GM12878 (cell line): ENCODE data around the gene IL18. TPM values are rescaled to one million over a fixed set of nuclear protein-coding genes. Genes with fewer than 3 reads are reported as not detected.

Source experiments
- ATAC-seq: fragments of 200-7000 bp; cut with Tn5 transposase; 3 replicates; pipeline ENCODE4 v1.9.1; 2020; ENCODE audit warnings: mild to moderate bottlenecking, moderate library complexity
- BruUV-seq: library from RNA; stranded (reverse); fragments of 400-500 nt; replicated peaks from 2 replicates; lab custom pipeline; 2021; lab: Mats Ljungman, UMichigan
- CTCF ChIA-PET: fragments of 300-600 bp; sonication (Branson Sonifier 250); formaldehyde crosslinking; extraction: SDS; loops from one replicate; lab custom pipeline; 2021; ENCODE audit warnings: inconsistent platforms; lab: Yijun Ruan, JAX
- POLR2A ChIA-PET: fragments of 350-600 bp; formaldehyde crosslinking; extraction: SDS; loops from one replicate; lab custom pipeline; 2021; ENCODE audit warnings: inconsistent platforms; lab: Charles Lee
- RAD21 ChIA-PET: fragments of 300-600 bp; sonication (Branson Sonifier 250); formaldehyde crosslinking; loops from one replicate; lab custom pipeline; 2023; ENCODE audit warnings: antibody characterized with exemption; ENCODE audit not compliant: unreplicated experiment; lab: Charles Lee
- SMC1A ChIA-PET: fragments of 300-600 bp; sonication (Branson Sonifier 250); formaldehyde crosslinking; loops from one replicate; lab custom pipeline; 2023; ENCODE audit not compliant: unreplicated experiment, uncharacterized antibody; lab: Charles Lee
- DNase-seq: peaks from one replicate; pipeline ENCODE4 v3.0.0-alpha.2; 2011; ENCODE audit warnings: low read depth, low spot score
- FAIRE-seq: peaks from 3 replicates; lab custom pipeline; 2011; peaks lifted over from hg19 to GRCh38; lab: Jason Lieb, UNC
- H2AFZ ChIP-seq: 2 replicates; pipeline ENCODE4 v1.6.0; 2011; ENCODE audit warnings: low read depth, low read length, control low read depth; ENCODE audit not compliant: control insufficient read depth
- H3K27ac ChIP-seq: 2 replicates; pipeline ENCODE4 v1.5.1; 2011; ENCODE audit warnings: control low read depth; ENCODE audit not compliant: control insufficient read depth, insufficient read depth
- H3K27me3 ChIP-seq, 2 experiments: replicated peaks in 1 of 2; 2 replicates each; pipeline versions ENCODE4 v1.6.0 to v1.6.1; 2011; ENCODE audit warnings: low read length in 1 of 2; ENCODE audit not compliant: control insufficient read depth in 2 of 2, insufficient read depth in 2 of 2
- H3K36me3 ChIP-seq, 2 experiments: 2 replicates each; pipeline ENCODE4 v1.5.1; 2011; ENCODE audit warnings: low read length in 1 of 2; ENCODE audit not compliant: control insufficient read depth in 2 of 2, insufficient read depth in 2 of 2
- H3K4me1 ChIP-seq: 2 replicates; pipeline ENCODE4 v1.6.1; 2011; ENCODE audit warnings: mild to moderate bottlenecking, low read length, moderate library complexity, mixed read lengths; ENCODE audit not compliant: control insufficient read depth, insufficient read depth
- H3K4me2 ChIP-seq: 2 replicates; pipeline ENCODE4 v1.6.0; 2011; ENCODE audit warnings: control low read depth; ENCODE audit not compliant: control insufficient read depth, insufficient read depth
- H3K4me3 ChIP-seq: fragments of 200-600 bp; sonication (generic); 2 replicates; pipeline ENCODE4 v1.5.1; 2016
- H3K79me2 ChIP-seq: 2 replicates; pipeline ENCODE4 v1.6.0; 2011; ENCODE audit warnings: low read length; ENCODE audit not compliant: control insufficient read depth, insufficient read depth
- H3K9ac ChIP-seq: 2 replicates; pipeline ENCODE4 v1.8.0; 2011; ENCODE audit warnings: low read length, control low read depth, mixed read lengths; ENCODE audit not compliant: control insufficient read depth, insufficient read depth
- H3K9me3 ChIP-seq: replicated peaks from 3 replicates; pipeline ENCODE4 v1.5.1; 2011; ENCODE audit warnings: mild to moderate bottlenecking, low read length; ENCODE audit not compliant: control insufficient read depth, insufficient read depth
- H4K20me1 ChIP-seq: 2 replicates; pipeline ENCODE4 v1.6.0; 2011; ENCODE audit not compliant: control insufficient read depth, insufficient read depth
- CHD2 ChIP-seq: IDR thresholded peaks from 2 replicates; pipeline ENCODE4 v1.6.1; 2011; ENCODE audit warnings: low read depth, low read length, improper control_type of control experiment, borderline replicate concordance
- CREB1 ChIP-seq: IDR thresholded peaks from 2 replicates; pipeline ENCODE4 v1.6.1; 2012; ENCODE audit warnings: low read depth, mild to moderate bottlenecking, inconsistent platforms
- EP300 ChIP-seq, 2 experiments: fragments of 150-350 bp in 1 of 2; IDR thresholded peaks; 2 replicates each; pipeline ENCODE4 v1.6.1; 2011 to 2012; ENCODE audit warnings: low read depth in 2 of 2, low read length in 2 of 2, borderline replicate concordance in 1 of 2, improper control_type of control experiment in 1 of 2, inconsistent platforms in 1 of 2; ENCODE audit not compliant: control insufficient read depth in 1 of 2
- ETV6 ChIP-seq, 2 experiments: fragments of 450-650 bp in 1 of 2; IDR thresholded peaks in 1 of 2; conservative IDR thresholded peaks in 1 of 2; 2 replicates each; pipeline ENCODE4 v1.6.1; 2014; ENCODE audit warnings: antibody characterized with exemption in 1 of 2, borderline replicate concordance in 1 of 2, low read depth in 1 of 2, mild to moderate bottlenecking in 1 of 2, moderate library complexity in 1 of 2
- FOS ChIP-seq: IDR thresholded peaks from 3 replicates; pipeline ENCODE4 v1.6.1; 2011; ENCODE audit warnings: borderline replicate concordance; ENCODE audit not compliant: insufficient read length; ENCODE audit errors: extremely low read depth
- LARP7 ChIP-seq: fragments of 450-650 bp; IDR thresholded peaks from 2 replicates; pipeline ENCODE4 v1.6.1; 2017; ENCODE audit warnings: mild to moderate bottlenecking
- MEF2A ChIP-seq: IDR thresholded peaks from 2 replicates; pipeline ENCODE4 v1.6.1; 2011; ENCODE audit warnings: low read depth, mild to moderate bottlenecking, low read length, moderate library complexity; ENCODE audit not compliant: insufficient read depth
- MYC ChIP-seq: IDR thresholded peaks from 2 replicates; pipeline ENCODE4 v1.6.1; 2011; ENCODE audit warnings: mild to moderate bottlenecking, low read length, moderate library complexity, inconsistent platforms; ENCODE audit not compliant: insufficient read depth, insufficient replicate concordance, insufficient read length, severe bottlenecking
- NBN ChIP-seq: fragments of 450-650 bp; IDR thresholded peaks from 2 replicates; pipeline ENCODE4 v1.6.1; 2016
- NFIC ChIP-seq: IDR thresholded peaks from 2 replicates; pipeline ENCODE4 v1.6.1; 2012; ENCODE audit warnings: low read depth, mild to moderate bottlenecking, inconsistent platforms, low read length, moderate library complexity
- NR2C1 ChIP-seq: fragments of 450-650 bp; IDR thresholded peaks from 2 replicates; pipeline ENCODE4 v1.6.1; 2017; ENCODE audit warnings: antibody characterized with exemption, mild to moderate bottlenecking, moderate library complexity
- RBBP5 ChIP-seq: fragments of 200-600 bp; sonication (generic); conservative IDR thresholded peaks from 2 replicates; pipeline ENCODE4 v1.6.1; 2016
- SMC3 ChIP-seq: IDR thresholded peaks from 2 replicates; pipeline ENCODE4 v1.6.1; 2011; ENCODE audit warnings: low read length, improper control_type of control experiment, borderline replicate concordance
- YY1 ChIP-seq: IDR thresholded peaks from 2 replicates; pipeline ENCODE4 v1.6.1; 2011; ENCODE audit warnings: low read depth, mild to moderate bottlenecking, low read length
- WGBS: methylation state at CpG from one replicate; pipeline ENCODE4 v1.1.6; 2016; ENCODE audit warnings: low lambda C conversion rate; ENCODE audit not compliant: insufficient replicate concordance, insufficient coverage; ENCODE audit errors: missing lambda C conversion rate; 5-methylcytosine and 5-hydroxymethylcytosine counted together
- in situ Hi-C: fragments of 300-500 bp; cut with MboI; formaldehyde crosslinking; loops from 9 replicates; pipeline ENCODE4 v1.14.3; 2018; ENCODE audit warnings: mixed read lengths
- intact Hi-C: fragments of 100-400 bp; cut with micrococcal nuclease; formaldehyde crosslinking; loops from one replicate; pipeline ENCODE4 v1.14.2; 2022; ENCODE audit not compliant: unreplicated experiment
- polyA plus RNA-seq, 11 experiments: library from polyadenylated mRNA; depleted of rRNA in 4 of 11; unstranded in 6 of 11; stranded (reverse) in 5 of 11; fragments of >200 nt; fragmentation: Nextera tagmentation in 4 of 11; fragmentation: Illumina TruSeq in 1 of 11; extraction: Ambion mirVana in 4 of 11; extraction: Trizol in 1 of 11; gene quantifications; 1 replicate in 1 of 11; 2 replicates in 10 of 11; pipeline versions ENCODE4 v1.2.1 to v1.2.3, GENCODE V29; 2011 to 2016; ENCODE audit warnings: inconsistent platforms in 2 of 11, missing spikeins in 2 of 11, low read depth in 1 of 11
- total RNA-seq, 4 experiments: library from RNA; depleted of rRNA in 3 of 4; stranded (reverse); fragments of >200 nt in 3 of 4; fragmentation: Illumina TruSeq in 1 of 4; extraction: Trizol in 1 of 4; gene quantifications; 2 replicates each; pipeline versions ENCODE4 v1.2.1 to v1.2.3, GENCODE V29; 2013 to 2021
- TF ChIP-seq, protein P1 (sequence below): fragments of 450-650 bp; conservative IDR thresholded peaks from 2 replicates; pipeline ENCODE4 v1.6.1; 2017; ENCODE audit warnings: mild to moderate bottlenecking, moderate library complexity
- TF ChIP-seq, protein P2 (sequence below): fragments of 450-650 bp; IDR thresholded peaks from 2 replicates; pipeline ENCODE4 v1.6.1; 2017; ENCODE audit warnings: mild to moderate bottlenecking, low read depth, inconsistent platforms; ENCODE audit not compliant: poor library complexity, severe bottlenecking
- TF ChIP-seq, protein P3 (sequence below): fragments of 450-650 bp; formaldehyde crosslinking; IDR thresholded peaks from 2 replicates; pipeline ENCODE4 v1.4.0; 2022; ENCODE audit warnings: mild to moderate bottlenecking, moderate library complexity

Gene IL18
- total and polyA plus RNA-seq, 10 of the 15 experiments (the other 5 are each of a cell fraction or from before 2014, with no cell fraction given): 0.12 to 0.42 (median 0.24) TPM

DNA sequence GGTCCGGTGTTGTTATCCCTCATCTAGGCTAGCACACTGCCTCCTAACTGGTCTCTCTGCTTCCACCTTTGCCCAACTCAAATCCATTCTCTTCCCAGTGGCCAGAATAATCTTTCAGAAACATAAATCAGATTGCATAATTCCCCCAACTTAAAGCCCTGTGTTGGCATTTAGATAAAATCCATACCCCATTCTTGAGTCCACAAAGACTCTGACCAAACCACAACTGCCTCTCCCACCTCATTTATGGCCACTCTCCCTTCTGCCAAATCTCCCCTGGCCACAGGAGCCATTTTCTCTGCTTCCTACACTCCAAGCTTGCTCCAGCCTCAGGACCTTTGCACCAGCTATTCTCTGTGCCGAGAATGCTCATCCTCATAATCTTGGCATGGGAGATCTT, 36.8 kb downstream of the IL18 start:
- in situ Hi-C loops (no loop called here), intact Hi-C loops (no loop called here)
- H3K4me1 ChIP-seq: no peaks in the 10 kb centered on the region
- CTCF ChIA-PET: interaction anchor here (1.5 kb wide), 1 partner anchor 13 kb away, joined by 5 read pairs; no protein-coding TSS in a partner anchor
- H3K9me3 ChIP-seq: no peaks in the 10 kb centered on the region
- RAD21 ChIA-PET: no interaction called here
- H2AFZ ChIP-seq: no peak overlapping the region
- BruUV-seq: no TSS peak
- FAIRE-seq: no peak
- H3K27ac ChIP-seq: no peak overlapping the region
- no peaks in the 10 kb centered on the region for H4K20me1 ChIP-seq
- 96% methylated on average over 2 of the region's 2 CpGs for WGBS
- H3K9ac ChIP-seq: no peak overlapping the region
- H3K79me2 ChIP-seq: no peaks in the 10 kb centered on the region
- no peak overlapping the region for H3K4me3 ChIP-seq
- H3K27me3 ChIP-seq: no peaks in the 10 kb centered on the region
- no peaks in the 10 kb centered on the region for H3K36me3 ChIP-seq
- TF ChIP-seq, protein P1, sequence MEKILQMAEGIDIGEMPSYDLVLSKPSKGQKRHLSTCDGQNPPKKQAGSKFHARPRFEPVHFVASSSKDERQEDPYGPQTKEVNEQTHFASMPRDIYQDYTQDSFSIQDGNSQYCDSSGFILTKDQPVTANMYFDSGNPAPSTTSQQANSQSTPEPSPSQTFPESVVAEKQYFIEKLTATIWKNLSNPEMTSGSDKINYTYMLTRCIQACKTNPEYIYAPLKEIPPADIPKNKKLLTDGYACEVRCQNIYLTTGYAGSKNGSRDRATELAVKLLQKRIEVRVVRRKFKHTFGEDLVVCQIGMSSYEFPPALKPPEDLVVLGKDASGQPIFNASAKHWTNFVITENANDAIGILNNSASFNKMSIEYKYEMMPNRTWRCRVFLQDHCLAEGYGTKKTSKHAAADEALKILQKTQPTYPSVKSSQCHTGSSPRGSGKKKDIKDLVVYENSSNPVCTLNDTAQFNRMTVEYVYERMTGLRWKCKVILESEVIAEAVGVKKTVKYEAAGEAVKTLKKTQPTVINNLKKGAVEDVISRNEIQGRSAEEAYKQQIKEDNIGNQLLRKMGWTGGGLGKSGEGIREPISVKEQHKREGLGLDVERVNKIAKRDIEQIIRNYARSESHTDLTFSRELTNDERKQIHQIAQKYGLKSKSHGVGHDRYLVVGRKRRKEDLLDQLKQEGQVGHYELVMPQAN: no peak
- TF ChIP-seq RBBP5 (no peak), CHD2 (no peak), FOS (no peak), LARP7 (no peak), NFIC (no peak), YY1 (no peak), SMC3 (no peak), CREB1 (no peak), NBN (no peak), NR2C1 (no peak), MEF2A (no peak), MYC (no peak), ETV6 (conservative IDR thresholded peaks at IDR 0.05 in 1 of 2, IDR thresholded peaks at IDR 0.05 in 1 of 2; ENCODE audit: borderline replicate concordance in 1 of 2, low read depth in 1 of 2) (no peak), EP300 (IDR thresholded peaks at IDR 0.05; ENCODE audit: borderline replicate concordance in 1 of 2, control insufficient read depth in 1 of 2, low read depth in 2 of 2, low read length in 2 of 2) (no peak)
- TF ChIP-seq, protein P2, sequence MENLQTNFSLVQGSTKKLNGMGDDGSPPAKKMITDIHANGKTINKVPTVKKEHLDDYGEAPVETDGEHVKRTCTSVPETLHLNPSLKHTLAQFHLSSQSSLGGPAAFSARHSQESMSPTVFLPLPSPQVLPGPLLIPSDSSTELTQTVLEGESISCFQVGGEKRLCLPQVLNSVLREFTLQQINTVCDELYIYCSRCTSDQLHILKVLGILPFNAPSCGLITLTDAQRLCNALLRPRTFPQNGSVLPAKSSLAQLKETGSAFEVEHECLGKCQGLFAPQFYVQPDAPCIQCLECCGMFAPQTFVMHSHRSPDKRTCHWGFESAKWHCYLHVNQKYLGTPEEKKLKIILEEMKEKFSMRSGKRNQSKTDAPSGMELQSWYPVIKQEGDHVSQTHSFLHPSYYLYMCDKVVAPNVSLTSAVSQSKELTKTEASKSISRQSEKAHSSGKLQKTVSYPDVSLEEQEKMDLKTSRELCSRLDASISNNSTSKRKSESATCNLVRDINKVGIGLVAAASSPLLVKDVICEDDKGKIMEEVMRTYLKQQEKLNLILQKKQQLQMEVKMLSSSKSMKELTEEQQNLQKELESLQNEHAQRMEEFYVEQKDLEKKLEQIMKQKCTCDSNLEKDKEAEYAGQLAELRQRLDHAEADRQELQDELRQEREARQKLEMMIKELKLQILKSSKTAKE: no peak
- TF ChIP-seq, protein P3, sequence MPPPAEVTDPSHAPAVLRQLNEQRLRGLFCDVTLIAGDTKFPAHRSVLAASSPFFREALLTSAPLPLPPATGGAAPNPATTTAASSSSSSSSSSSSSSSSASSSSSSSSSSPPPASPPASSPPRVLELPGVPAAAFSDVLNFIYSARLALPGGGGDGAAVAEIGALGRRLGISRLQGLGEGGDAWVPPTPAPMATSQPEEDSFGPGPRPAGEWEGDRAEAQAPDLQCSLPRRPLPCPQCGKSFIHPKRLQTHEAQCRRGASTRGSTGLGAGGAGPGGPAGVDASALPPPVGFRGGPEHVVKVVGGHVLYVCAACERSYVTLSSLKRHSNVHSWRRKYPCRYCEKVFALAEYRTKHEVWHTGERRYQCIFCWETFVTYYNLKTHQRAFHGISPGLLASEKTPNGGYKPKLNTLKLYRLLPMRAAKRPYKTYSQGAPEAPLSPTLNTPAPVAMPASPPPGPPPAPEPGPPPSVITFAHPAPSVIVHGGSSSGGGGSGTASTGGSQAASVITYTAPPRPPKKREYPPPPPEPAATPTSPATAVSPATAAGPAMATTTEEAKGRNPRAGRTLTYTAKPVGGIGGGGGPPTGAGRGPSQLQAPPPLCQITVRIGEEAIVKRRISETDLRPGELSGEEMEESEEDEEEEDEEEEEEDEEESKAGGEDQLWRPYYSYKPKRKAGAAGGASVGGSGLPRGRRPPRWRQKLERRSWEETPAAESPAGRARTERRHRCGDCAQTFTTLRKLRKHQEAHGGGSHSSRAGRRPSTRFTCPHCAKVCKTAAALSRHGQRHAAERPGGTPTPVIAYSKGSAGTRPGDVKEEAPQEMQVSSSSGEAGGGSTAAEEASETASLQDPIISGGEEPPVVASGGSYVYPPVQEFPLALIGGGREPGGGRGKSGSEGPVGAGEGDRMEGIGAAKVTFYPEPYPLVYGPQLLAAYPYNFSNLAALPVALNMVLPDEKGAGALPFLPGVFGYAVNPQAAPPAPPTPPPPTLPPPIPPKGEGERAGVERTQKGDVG (CRISPR knock-in tag): no peak
- POLR2A ChIA-PET: no interaction called here
- no peak for ATAC-seq
- H3K4me2 ChIP-seq: no peak overlapping the region
- SMC1A ChIA-PET: interaction anchor here (1.2 to 1.7 kb wide), 2 partner anchors 9 to 15 kb away, joined by 4 to 5 read pairs; no protein-coding TSS in a partner anchor
- no peak for DNase-seq
